Endothelial cell (in vitro differentiated cells): ENCODE results near the gene PRMT7. TPM values are rescaled to one million over a fixed set of nuclear protein-coding genes. Genes with fewer than 3 reads are reported as not detected.

ENCODE experiments used
- DNase-seq: peaks from one replicate; pipeline ENCODE4 v3.0.0; 2021; ENCODE audit warnings: low spot score
- H3K27ac Mint-ChIP-seq: one replicate; pipeline ENCODE4 v1.8.0; 2021; ENCODE audit warnings: mixed read lengths, inconsistent platforms; ENCODE audit not compliant: unreplicated experiment
- H3K27me3 Mint-ChIP-seq: one replicate; pipeline ENCODE4 v1.8.0; 2021; ENCODE audit warnings: mild to moderate bottlenecking, moderate library complexity, mixed read lengths, inconsistent platforms; ENCODE audit not compliant: unreplicated experiment
- H3K36me3 Mint-ChIP-seq: one replicate; pipeline ENCODE4 v1.8.0; 2021; ENCODE audit warnings: mild to moderate bottlenecking, low read depth, mixed read lengths, inconsistent platforms; ENCODE audit not compliant: unreplicated experiment
- H3K4me1 Mint-ChIP-seq: one replicate; pipeline ENCODE4 v1.8.0; 2021; ENCODE audit warnings: mild to moderate bottlenecking, mixed read lengths, inconsistent platforms; ENCODE audit not compliant: unreplicated experiment
- H3K4me3 Mint-ChIP-seq: one replicate; pipeline ENCODE4 v1.8.0; 2021; ENCODE audit warnings: mild to moderate bottlenecking, mixed read lengths, inconsistent platforms; ENCODE audit not compliant: unreplicated experiment
- H3K9me3 Mint-ChIP-seq: one replicate; pipeline ENCODE4 v1.8.0; 2021; ENCODE audit warnings: mixed read lengths, inconsistent platforms; ENCODE audit not compliant: unreplicated experiment
- total RNA-seq: library from RNA; stranded (reverse); fragmentation: NEBNext Ultra II Directional; extraction: Animal tissue kit (Norgen Biotek cat#: 25700); gene quantifications from one replicate; pipeline ENCODE4 v1.2.1, GENCODE V29; 2021; ENCODE audit not compliant: unreplicated experiment
- TF ChIP-seq, protein P1 (sequence below): fragments of 200-600 bp; sonication (generic); IDR thresholded peaks from one replicate; pipeline ENCODE4 v1.5.0; 2021; ENCODE audit warnings: antibody characterized with exemption; ENCODE audit not compliant: unreplicated experiment

The PRMT7 gene
- total RNA-seq, 1 donor from 2014 or later, result 42.8 TPM

DNA sequence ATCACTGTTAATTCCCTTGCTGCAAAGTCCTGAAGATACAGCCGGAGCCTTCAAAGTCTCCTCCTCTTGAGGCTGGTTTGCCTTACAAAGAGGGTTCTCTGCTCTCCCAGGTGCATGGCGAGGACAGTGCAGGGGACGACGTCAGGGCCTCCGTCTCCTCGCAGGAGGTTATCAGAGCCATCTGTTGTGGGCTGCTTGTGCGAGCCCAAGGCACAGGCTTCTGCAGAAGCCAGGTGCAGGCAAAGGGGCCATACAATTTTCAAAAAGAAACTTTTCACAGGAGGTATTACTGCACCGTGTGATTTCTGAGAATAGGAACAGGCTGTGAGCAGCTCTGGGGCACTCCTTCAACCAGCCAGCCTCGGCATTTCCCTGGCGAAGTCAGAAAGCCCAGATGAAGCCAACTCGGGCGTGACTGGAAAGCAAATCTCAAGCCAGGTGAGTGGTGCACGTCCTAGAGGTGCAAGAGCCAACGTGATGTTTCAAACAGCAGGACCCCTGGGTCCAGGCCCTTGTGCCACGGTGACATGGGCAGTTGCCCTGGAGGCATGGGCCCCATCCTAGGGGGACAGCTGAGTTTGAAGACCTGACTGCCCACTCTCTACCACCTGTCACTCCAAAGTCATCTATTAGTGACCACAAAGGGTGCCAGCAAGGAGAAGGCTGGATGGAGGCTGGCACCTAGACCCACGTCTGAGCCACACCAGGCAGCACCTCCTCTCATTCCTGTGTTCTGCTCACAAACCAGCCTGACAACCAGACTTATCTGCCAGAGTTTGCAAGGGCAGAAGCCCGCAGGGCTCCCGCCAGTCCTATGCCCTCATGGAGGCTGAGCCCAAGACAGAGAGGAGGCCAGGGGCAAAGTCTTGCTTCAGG is 68.9 kb downstream of the PRMT7 start:
- Mint-ChIP-seq H3K4me3 (no peak overlapping the region), H3K36me3 (peaks cover 5% of the 10 kb centered on the region), H3K27me3 (peaks cover 1% of the 10 kb centered on the region), H3K27ac (no peak overlapping the region), H3K4me1 (no peaks in the 10 kb centered on the region), H3K9me3 (no peaks in the 10 kb centered on the region)
- no peak for DNase-seq
- TF ChIP-seq, protein P1, sequence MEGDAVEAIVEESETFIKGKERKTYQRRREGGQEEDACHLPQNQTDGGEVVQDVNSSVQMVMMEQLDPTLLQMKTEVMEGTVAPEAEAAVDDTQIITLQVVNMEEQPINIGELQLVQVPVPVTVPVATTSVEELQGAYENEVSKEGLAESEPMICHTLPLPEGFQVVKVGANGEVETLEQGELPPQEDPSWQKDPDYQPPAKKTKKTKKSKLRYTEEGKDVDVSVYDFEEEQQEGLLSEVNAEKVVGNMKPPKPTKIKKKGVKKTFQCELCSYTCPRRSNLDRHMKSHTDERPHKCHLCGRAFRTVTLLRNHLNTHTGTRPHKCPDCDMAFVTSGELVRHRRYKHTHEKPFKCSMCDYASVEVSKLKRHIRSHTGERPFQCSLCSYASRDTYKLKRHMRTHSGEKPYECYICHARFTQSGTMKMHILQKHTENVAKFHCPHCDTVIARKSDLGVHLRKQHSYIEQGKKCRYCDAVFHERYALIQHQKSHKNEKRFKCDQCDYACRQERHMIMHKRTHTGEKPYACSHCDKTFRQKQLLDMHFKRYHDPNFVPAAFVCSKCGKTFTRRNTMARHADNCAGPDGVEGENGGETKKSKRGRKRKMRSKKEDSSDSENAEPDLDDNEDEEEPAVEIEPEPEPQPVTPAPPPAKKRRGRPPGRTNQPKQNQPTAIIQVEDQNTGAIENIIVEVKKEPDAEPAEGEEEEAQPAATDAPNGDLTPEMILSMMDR, result no peak

- peaks cover 1% of the 10 kb centered on the region for H3K27me3 Mint-ChIP-seq
- H3K4me3 Mint-ChIP-seq, result no peak overlapping the region
- no peaks in the 10 kb centered on the region for H3K9me3 Mint-ChIP-seq
- DNase-seq, result no peak
- H3K4me1 Mint-ChIP-seq, result no peaks in the 10 kb centered on the region
- H3K36me3 Mint-ChIP-seq, result peaks cover 5% of the 10 kb centered on the region
- TF ChIP-seq, protein P1, result no peak
- H3K27ac Mint-ChIP-seq, result no peak overlapping the region
Measured at GRCh38 chr16:68380348-68380670, 69.5 kb downstream of the PRMT7 start.

GRCh38 chr16:68380676-68381362 is 70.0 kb downstream of the PRMT7 start:
- no peak overlapping the region for H3K4me3 Mint-ChIP-seq
- TF ChIP-seq, protein P1, result no peak
- H3K36me3 Mint-ChIP-seq, result peaks cover 5% of the 10 kb centered on the region
- H3K27me3 Mint-ChIP-seq, result peaks cover 1% of the 10 kb centered on the region
- no peak for DNase-seq
- H3K9me3 Mint-ChIP-seq, result no peaks in the 10 kb centered on the region
- H3K27ac Mint-ChIP-seq, result peak overlapping the region; percentile 45
- no peaks in the 10 kb centered on the region for H3K4me1 Mint-ChIP-seq

GRCh38 chr16:68381363-68381724 is 70.5 kb downstream of the PRMT7 start:
- TF ChIP-seq, protein P1, result no peak
- no peak overlapping the region for H3K4me3 Mint-ChIP-seq
- H3K27me3 Mint-ChIP-seq, result peaks cover 4% of the 10 kb centered on the region
- no peak for DNase-seq
- H3K4me1 Mint-ChIP-seq, result no peaks in the 10 kb centered on the region
- no peak overlapping the region for H3K27ac Mint-ChIP-seq
- H3K9me3 Mint-ChIP-seq, result no peaks in the 10 kb centered on the region
- peaks cover 5% of the 10 kb centered on the region for H3K36me3 Mint-ChIP-seq

- no peaks in the 10 kb centered on the region for H3K4me1 Mint-ChIP-seq
- peaks cover 5% of the 10 kb centered on the region for H3K36me3 Mint-ChIP-seq
- no peak overlapping the region for H3K27ac Mint-ChIP-seq
- no peaks in the 10 kb centered on the region for H3K9me3 Mint-ChIP-seq
- peaks cover 4% of the 10 kb centered on the region for H3K27me3 Mint-ChIP-seq
- peak; percentile 29 for DNase-seq
- TF ChIP-seq, protein P1, result peak; percentile 69
- no peak overlapping the region for H3K4me3 Mint-ChIP-seq
Measured at GRCh38 chr16:68382296-68382718, 71.5 kb downstream of the PRMT7 start.
